ENCODE data around the gene PTS.

PTS gene

DNA sequence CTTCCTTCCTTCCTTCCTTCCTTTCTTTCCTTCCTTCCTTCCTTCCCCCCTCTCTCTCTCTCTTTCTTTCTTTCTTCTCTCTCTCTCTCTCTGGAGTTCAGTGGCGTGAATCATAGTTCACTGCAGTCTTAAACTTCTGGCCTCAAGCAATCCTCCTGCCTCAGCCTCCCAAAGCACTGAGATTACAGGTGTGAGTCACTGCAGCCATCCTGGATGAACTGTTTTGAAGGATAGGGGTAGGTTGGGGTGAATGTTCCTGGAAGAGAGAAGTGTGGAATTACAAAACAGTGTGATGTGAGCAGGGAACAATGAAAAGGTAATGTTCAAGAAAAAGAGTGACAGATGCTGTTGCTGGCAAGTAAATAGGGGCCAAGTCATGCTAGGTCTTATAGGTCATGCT, 46.8 kb downstream of the PTS start:
- no peak for DNase-seq (ENCODE audit: extremely low read depth, low read depth)
- TF ChIP-seq, protein P1, sequence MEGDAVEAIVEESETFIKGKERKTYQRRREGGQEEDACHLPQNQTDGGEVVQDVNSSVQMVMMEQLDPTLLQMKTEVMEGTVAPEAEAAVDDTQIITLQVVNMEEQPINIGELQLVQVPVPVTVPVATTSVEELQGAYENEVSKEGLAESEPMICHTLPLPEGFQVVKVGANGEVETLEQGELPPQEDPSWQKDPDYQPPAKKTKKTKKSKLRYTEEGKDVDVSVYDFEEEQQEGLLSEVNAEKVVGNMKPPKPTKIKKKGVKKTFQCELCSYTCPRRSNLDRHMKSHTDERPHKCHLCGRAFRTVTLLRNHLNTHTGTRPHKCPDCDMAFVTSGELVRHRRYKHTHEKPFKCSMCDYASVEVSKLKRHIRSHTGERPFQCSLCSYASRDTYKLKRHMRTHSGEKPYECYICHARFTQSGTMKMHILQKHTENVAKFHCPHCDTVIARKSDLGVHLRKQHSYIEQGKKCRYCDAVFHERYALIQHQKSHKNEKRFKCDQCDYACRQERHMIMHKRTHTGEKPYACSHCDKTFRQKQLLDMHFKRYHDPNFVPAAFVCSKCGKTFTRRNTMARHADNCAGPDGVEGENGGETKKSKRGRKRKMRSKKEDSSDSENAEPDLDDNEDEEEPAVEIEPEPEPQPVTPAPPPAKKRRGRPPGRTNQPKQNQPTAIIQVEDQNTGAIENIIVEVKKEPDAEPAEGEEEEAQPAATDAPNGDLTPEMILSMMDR (IDR thresholded peaks at IDR 0.05; ENCODE audit: low read depth, low read length) = no peak

DNA sequence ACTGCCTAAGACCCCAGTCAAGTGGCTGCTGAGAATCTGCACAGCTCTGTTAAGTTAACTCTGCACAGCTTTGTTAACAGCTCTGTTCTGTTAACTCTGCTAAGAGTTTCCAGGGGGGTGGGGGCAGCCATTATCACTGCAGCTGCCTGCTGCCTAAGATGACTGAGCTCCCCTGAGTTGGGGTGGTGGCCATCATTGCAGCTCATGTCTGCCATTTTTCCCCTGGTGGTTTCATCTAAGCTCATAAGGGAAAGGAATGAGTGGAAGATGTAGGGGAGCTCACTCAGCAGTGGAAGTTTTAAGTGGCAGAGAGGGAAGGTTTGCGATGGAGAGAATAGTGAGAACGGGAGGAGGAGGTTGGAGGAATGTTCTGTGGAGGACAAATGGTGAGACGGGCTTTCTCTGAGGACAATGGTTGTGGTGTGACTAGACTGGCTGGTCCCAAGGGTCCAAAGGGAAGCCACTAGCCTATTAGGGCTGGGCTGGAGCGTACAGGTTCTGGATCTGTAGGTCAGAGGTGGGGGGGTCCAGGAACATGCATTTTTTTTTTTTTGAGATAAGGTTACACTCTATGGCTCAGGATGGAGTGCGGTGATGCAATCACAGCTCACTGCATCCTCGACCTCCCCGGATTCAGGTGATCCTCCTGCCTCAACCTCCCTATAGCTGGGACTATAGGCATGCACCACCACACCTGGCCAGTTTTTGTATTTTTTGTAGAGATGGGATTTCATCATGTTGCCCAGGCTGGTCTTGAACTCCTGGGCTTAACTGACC, 48.0 kb downstream of the PTS start:
- DNase-seq (ENCODE audit: extremely low read depth, low read depth) = no peak
- TF ChIP-seq, protein P1 (IDR thresholded peaks at IDR 0.05; ENCODE audit: low read depth, low read length) = no peak

DNA sequence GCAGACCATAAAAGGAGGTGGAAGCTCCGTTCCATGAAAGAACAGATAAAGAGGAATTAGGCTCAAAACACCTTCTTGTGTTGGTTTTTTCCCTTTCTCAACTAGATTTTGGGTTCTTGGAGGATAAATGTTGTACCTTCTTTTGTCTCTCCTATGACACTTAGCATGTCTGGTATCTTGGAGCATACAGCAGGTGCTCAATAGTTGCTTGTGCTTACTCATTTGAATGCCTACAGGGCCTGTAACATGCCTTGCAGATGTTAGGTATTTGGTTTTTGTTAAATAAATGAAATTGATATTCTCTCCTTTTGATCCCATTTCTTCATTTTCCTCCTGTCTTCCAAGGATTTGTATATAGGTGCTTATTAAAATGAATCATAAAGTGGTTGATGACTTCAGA, 50.8 kb downstream of the PTS start:
- TF ChIP-seq, protein P1 (IDR thresholded peaks at IDR 0.05; ENCODE audit: low read depth, low read length) = no peak
- DNase-seq (ENCODE audit: extremely low read depth, low read depth) = no peak

GRCh38 chr11:112277941-112278340, 51.7 kb downstream of the PTS start:
- TF ChIP-seq, protein P1 (IDR thresholded peaks at IDR 0.05; ENCODE audit: low read depth, low read length) = no peak
- DNase-seq (ENCODE audit: extremely low read depth, low read depth) = no peak

- TF ChIP-seq, protein P1 (IDR thresholded peaks at IDR 0.05; ENCODE audit: low read depth, low read length) = no peak
- DNase-seq (ENCODE audit: extremely low read depth, low read depth) = no peak
These were observed 52.6 kb downstream of the PTS start for GRCh38 chr11:112278803-112279202.

GRCh38 chr11:112279901-112280267, 53.7 kb downstream of the PTS start:
- DNase-seq (ENCODE audit: extremely low read depth, low read depth) = no peak
- TF ChIP-seq, protein P1 (IDR thresholded peaks at IDR 0.05; ENCODE audit: low read depth, low read length) = peak; percentile 75

- TF ChIP-seq, protein P1 (IDR thresholded peaks at IDR 0.05; ENCODE audit: low read depth, low read length) = peak; percentile 76
- DNase-seq (ENCODE audit: extremely low read depth, low read depth) = peak; percentile 47
These were observed 54.3 kb downstream of the PTS start for GRCh38 chr11:112280268-112281126.

Measured in AG09319 (cell line).